ENCODE measurements around the gene NFYC.
A peak's percentile ranks its signal among the peaks of the same experiment; 100 is the strongest.

Gene NFYC

GRCh38 chr1:40801742-40802077, 110.2 kb downstream of the NFYC start:
- no peak overlapping the region for H4K91ac ChIP-seq (ENCODE audit: low read length)
- H3K9me3 ChIP-seq (ENCODE audit: control insufficient read depth, low read length) = no peaks in the 10 kb centered on the region
- H3K4me3 ChIP-seq (ENCODE audit: insufficient read depth in 1 of 2, low read depth in 1 of 2, low read length in 2 of 2) = peak overlapping the region in 1 of 2 experiments; percentile 73
- no peak overlapping the region for H2BK12ac ChIP-seq (ENCODE audit: low read length in 2 of 2)
- H3K4me2 ChIP-seq (ENCODE audit: low read length, poor library complexity, severe bottlenecking) = peak overlapping the region; percentile 85
- no peaks in the 10 kb centered on the region for H3K79me1 ChIP-seq (replicated peaks; ENCODE audit: low read length, poor library complexity, severe bottlenecking)
- no peak overlapping the region for H3K23ac ChIP-seq (ENCODE audit: low read length in 2 of 2)
- H2BK120ac ChIP-seq (ENCODE audit: low read depth, low read length) = no peak overlapping the region
- whole genome bisulfite sequencing = 94% methylated on average over 3 of the region's 3 CpGs
- H3K36me3 ChIP-seq (ENCODE audit: control insufficient read depth in 1 of 2, insufficient read depth in 2 of 2, low read depth in 1 of 2, low read length in 2 of 2) = no peaks in the 10 kb centered on the region
- H3K14ac ChIP-seq (ENCODE audit: low read length in 2 of 2) = no peak overlapping the region
- no peak overlapping the region for H3K4ac ChIP-seq (ENCODE audit: low read depth in 1 of 2, low read length in 2 of 2)
- no peak overlapping the region for H3K27ac ChIP-seq (ENCODE audit: low read length, poor library complexity, severe bottlenecking)
- no peak overlapping the region for H2AFZ ChIP-seq (ENCODE audit: low read depth, low read length)
- H3K9ac ChIP-seq (ENCODE audit: low read length) = peak overlapping the region; percentile 72
- no peak overlapping the region for H4K8ac ChIP-seq (ENCODE audit: low read length)
- H3K4me1 ChIP-seq (ENCODE audit: control insufficient read depth, insufficient read depth, low read depth, low read length) = peaks cover 8% of the 10 kb centered on the region
- H3K18ac ChIP-seq (ENCODE audit: low read depth in 1 of 2, low read length in 2 of 2) = peak overlapping the region in 1 of 2 experiments; percentile 93
- no peak overlapping the region for H2BK5ac ChIP-seq (ENCODE audit: low read depth, low read length, poor library complexity, severe bottlenecking)
- H2AK5ac ChIP-seq (ENCODE audit: low read length, severe bottlenecking) = no peak overlapping the region
- H2BK15ac ChIP-seq (ENCODE audit: low read depth, poor library complexity, severe bottlenecking) = no peak overlapping the region
- DNase-seq = no peak
- peaks cover 8 to 63% of the 10 kb centered on the region in 2 experiments for H3K27me3 ChIP-seq (ENCODE audit: control insufficient read depth in 1 of 2, insufficient read depth in 1 of 2, low read length in 2 of 2)

DNA sequence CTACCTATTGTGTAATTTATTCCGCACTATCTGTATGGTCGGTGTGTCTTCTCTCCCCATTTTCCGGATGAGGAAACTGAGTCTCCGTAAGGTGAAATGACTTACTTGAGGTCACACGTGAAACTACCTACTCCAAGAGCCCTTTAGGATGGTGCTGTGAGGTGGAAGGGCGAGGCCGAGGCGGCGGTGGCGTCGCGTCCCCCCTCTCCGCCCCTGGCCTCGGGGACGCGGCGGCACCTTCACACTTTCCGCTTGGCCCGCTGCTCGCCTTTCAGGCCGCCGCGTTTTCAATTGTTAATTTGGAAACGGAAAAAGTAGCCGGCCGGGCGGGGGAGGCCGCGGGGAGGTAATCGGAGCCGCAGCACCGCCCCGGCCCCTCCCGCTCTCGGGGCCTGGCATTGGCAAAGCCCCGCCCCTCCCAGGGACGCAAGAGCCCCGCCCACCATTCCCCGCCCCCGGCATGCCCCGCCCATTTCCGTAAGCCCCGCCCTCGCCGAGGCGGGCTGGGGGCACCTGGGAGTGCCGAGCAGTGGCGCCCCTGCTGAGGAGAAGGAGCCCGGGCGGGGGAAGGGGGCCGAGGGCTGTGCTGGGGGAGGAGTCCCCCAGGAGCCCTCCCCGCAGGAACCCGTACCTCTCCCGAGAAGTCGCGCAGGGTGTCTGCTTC, 110.7 kb downstream of the NFYC start:
- peak overlapping the region; percentile 85 for H3K4me2 ChIP-seq (ENCODE audit: low read length, poor library complexity, severe bottlenecking)
- peak overlapping the region; percentile 78 for H4K8ac ChIP-seq (ENCODE audit: low read length)
- H3K14ac ChIP-seq (ENCODE audit: low read length in 2 of 2) = peak overlapping the region in 1 of 2 experiments; percentile 94
- H2AFZ ChIP-seq (ENCODE audit: low read depth, low read length) = peak overlapping the region; percentile 47
- no peak overlapping the region for H4K91ac ChIP-seq (ENCODE audit: low read length)
- no peak overlapping the region for H2BK120ac ChIP-seq (ENCODE audit: low read depth, low read length)
- H3K9me3 ChIP-seq (ENCODE audit: control insufficient read depth, low read length) = no peaks in the 10 kb centered on the region
- H3K36me3 ChIP-seq (ENCODE audit: control insufficient read depth in 1 of 2, insufficient read depth in 2 of 2, low read depth in 1 of 2, low read length in 2 of 2) = no peaks in the 10 kb centered on the region
- H3K27ac ChIP-seq (ENCODE audit: low read length, poor library complexity, severe bottlenecking) = no peak overlapping the region
- H3K79me1 ChIP-seq (replicated peaks; ENCODE audit: low read length, poor library complexity, severe bottlenecking) = no peaks in the 10 kb centered on the region
- H2BK12ac ChIP-seq (ENCODE audit: low read length in 2 of 2) = peak overlapping the region in 1 of 2 experiments; percentile 99
- peak overlapping the region; percentile 47 to 73 for H3K4me3 ChIP-seq (ENCODE audit: insufficient read depth in 1 of 2, low read depth in 1 of 2, low read length in 2 of 2)
- H2BK5ac ChIP-seq (ENCODE audit: low read depth, low read length, poor library complexity, severe bottlenecking) = no peak overlapping the region
- no peak overlapping the region for H2AK5ac ChIP-seq (ENCODE audit: low read length, severe bottlenecking)
- WGBS = 13% methylated on average over 29 of the region's 56 CpGs
- no peak overlapping the region for H2BK15ac ChIP-seq (ENCODE audit: low read depth, poor library complexity, severe bottlenecking)
- H3K18ac ChIP-seq (ENCODE audit: low read depth in 1 of 2, low read length in 2 of 2) = peak overlapping the region in 1 of 2 experiments; percentile 93
- H3K9ac ChIP-seq (ENCODE audit: low read length) = peak overlapping the region; percentile 72
- H3K4me1 ChIP-seq (ENCODE audit: control insufficient read depth, insufficient read depth, low read depth, low read length) = peaks cover 6% of the 10 kb centered on the region
- H3K23ac ChIP-seq (ENCODE audit: low read length in 2 of 2) = no peak overlapping the region
- peaks cover 8 to 61% of the 10 kb centered on the region in 2 experiments for H3K27me3 ChIP-seq (ENCODE audit: control insufficient read depth in 1 of 2, insufficient read depth in 1 of 2, low read length in 2 of 2)
- peak; percentile 76 for DNase-seq
- no peak overlapping the region for H3K4ac ChIP-seq (ENCODE audit: low read depth in 1 of 2, low read length in 2 of 2)

DNA sequence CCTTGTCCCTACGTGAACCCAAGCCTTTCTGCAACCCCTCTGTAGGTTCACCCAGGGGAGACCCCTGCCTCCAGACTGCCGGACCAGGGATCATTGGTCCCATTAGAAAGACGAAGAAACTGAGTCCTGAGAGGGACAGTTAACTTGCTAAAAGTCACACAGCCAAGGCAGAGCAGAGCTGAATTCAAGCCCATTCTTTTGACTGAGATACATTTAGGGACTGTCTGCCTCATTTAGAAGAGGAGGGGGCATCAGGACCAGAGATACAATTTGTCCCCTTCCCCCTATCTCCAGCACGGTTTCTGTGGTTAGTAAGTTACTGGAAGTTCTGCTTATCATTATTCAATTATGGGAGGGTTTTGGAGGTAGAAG, 111.2 kb downstream of the NFYC start:
- H3K23ac ChIP-seq (ENCODE audit: low read length in 2 of 2) = no peak overlapping the region
- WGBS = 38% methylated on average over 4 of the region's 4 CpGs

GRCh38 chr1:40803447-40803846, 111.9 kb downstream of the NFYC start:
- H3K4me2 ChIP-seq (ENCODE audit: low read length, poor library complexity, severe bottlenecking) = no peak overlapping the region
- WGBS = 91% methylated on average over 3 of the region's 3 CpGs
- H3K4me3 ChIP-seq (ENCODE audit: insufficient read depth in 1 of 2, low read depth in 1 of 2, low read length in 2 of 2) = no peak overlapping the region
- peaks cover 4 to 48% of the 10 kb centered on the region in 2 experiments for H3K27me3 ChIP-seq (ENCODE audit: control insufficient read depth in 1 of 2, insufficient read depth in 1 of 2, low read length in 2 of 2)
- H4K8ac ChIP-seq (ENCODE audit: low read length) = no peak overlapping the region
- H2AFZ ChIP-seq (ENCODE audit: low read depth, low read length) = no peak overlapping the region
- H3K14ac ChIP-seq (ENCODE audit: low read length in 2 of 2) = no peak overlapping the region
- H2BK5ac ChIP-seq (ENCODE audit: low read depth, low read length, poor library complexity, severe bottlenecking) = no peak overlapping the region
- H3K23ac ChIP-seq (ENCODE audit: low read length in 2 of 2) = no peak overlapping the region
- H2BK120ac ChIP-seq (ENCODE audit: low read depth, low read length) = no peak overlapping the region
- no peak overlapping the region for H2BK12ac ChIP-seq (ENCODE audit: low read length in 2 of 2)
- no peak overlapping the region for H3K4ac ChIP-seq (ENCODE audit: low read depth in 1 of 2, low read length in 2 of 2)
- no peaks in the 10 kb centered on the region for H3K79me1 ChIP-seq (replicated peaks; ENCODE audit: low read length, poor library complexity, severe bottlenecking)
- H3K9ac ChIP-seq (ENCODE audit: low read length) = no peak overlapping the region
- no peak overlapping the region for H3K27ac ChIP-seq (ENCODE audit: low read length, poor library complexity, severe bottlenecking)
- H2AK5ac ChIP-seq (ENCODE audit: low read length, severe bottlenecking) = no peak overlapping the region
- H3K36me3 ChIP-seq (ENCODE audit: control insufficient read depth in 1 of 2, insufficient read depth in 2 of 2, low read depth in 1 of 2, low read length in 2 of 2) = no peaks in the 10 kb centered on the region
- H3K4me1 ChIP-seq (ENCODE audit: control insufficient read depth, insufficient read depth, low read depth, low read length) = peaks cover 6% of the 10 kb centered on the region
- no peak overlapping the region for H4K91ac ChIP-seq (ENCODE audit: low read length)
- H3K18ac ChIP-seq (ENCODE audit: low read depth in 1 of 2, low read length in 2 of 2) = no peak overlapping the region
- H3K9me3 ChIP-seq (ENCODE audit: control insufficient read depth, low read length) = no peaks in the 10 kb centered on the region
- DNase-seq = no peak
- no peak overlapping the region for H2BK15ac ChIP-seq (ENCODE audit: low read depth, poor library complexity, severe bottlenecking)

More for the DNA sequence above, 111.2 kb downstream of the NFYC start:
- Histone ChIP-seq H2BK120ac (ENCODE audit: low read depth, low read length) (no peak overlapping the region), H3K4ac (ENCODE audit: low read depth in 1 of 2, low read length in 2 of 2) (no peak overlapping the region), H4K91ac (ENCODE audit: low read length) (no peak overlapping the region), H2BK5ac (ENCODE audit: low read depth, low read length, poor library complexity, severe bottlenecking) (no peak overlapping the region), H3K36me3 (ENCODE audit: control insufficient read depth in 1 of 2, insufficient read depth in 2 of 2, low read depth in 1 of 2, low read length in 2 of 2) (no peaks in the 10 kb centered on the region), H3K27me3 (ENCODE audit: control insufficient read depth in 1 of 2, insufficient read depth in 1 of 2, low read length in 2 of 2) (peaks cover 8 to 56% of the 10 kb centered on the region in 2 experiments), H2BK15ac (ENCODE audit: low read depth, poor library complexity, severe bottlenecking) (no peak overlapping the region), H2AK5ac (ENCODE audit: low read length, severe bottlenecking) (no peak overlapping the region), H3K4me2 (ENCODE audit: low read length, poor library complexity, severe bottlenecking) (peak overlapping the region; percentile 36), H3K18ac (ENCODE audit: low read depth in 1 of 2, low read length in 2 of 2) (peak overlapping the region in 1 of 2 experiments; percentile 13), H2BK12ac (ENCODE audit: low read length in 2 of 2) (no peak overlapping the region), H3K9ac (ENCODE audit: low read length) (no peak overlapping the region), H3K4me3 (ENCODE audit: insufficient read depth in 1 of 2, low read depth in 1 of 2, low read length in 2 of 2) (no peak overlapping the region), H4K8ac (ENCODE audit: low read length) (no peak overlapping the region), H3K9me3 (ENCODE audit: control insufficient read depth, low read length) (no peaks in the 10 kb centered on the region), H3K4me1 (ENCODE audit: control insufficient read depth, insufficient read depth, low read depth, low read length) (peaks cover 6% of the 10 kb centered on the region), H3K14ac (ENCODE audit: low read length in 2 of 2) (no peak overlapping the region), H3K27ac (ENCODE audit: low read length, poor library complexity, severe bottlenecking) (no peak overlapping the region), H2AFZ (ENCODE audit: low read depth, low read length) (no peak overlapping the region), H3K79me1 (replicated peaks; ENCODE audit: low read length, poor library complexity, severe bottlenecking) (no peaks in the 10 kb centered on the region)
- DNase-seq = no peak

Data from mesenchymal stem cell (in vitro differentiated cells and primary cell).